Endothelial cell of umbilical vein (primary cell): ENCODE results near the gene PRKCZ. TPM values are rescaled to one million over a fixed set of nuclear protein-coding genes. Genes with fewer than 3 reads are reported as not detected.
A peak's percentile ranks its signal among the peaks of the same experiment; 100 is the strongest.

Source experiments
- BruUV-seq: library from RNA; stranded (reverse); fragments of 400-500 nt; replicated peaks from 2 replicates; lab custom pipeline; 2021; lab: Mats Ljungman, UMichigan
- CTCF ChIA-PET: fragments of 300-600, 350-600 bp; sonication (Branson Sonifier 250); formaldehyde crosslinking; loops from one replicate; lab custom pipeline; 2021; ENCODE audit warnings: antibody characterized with exemption, inconsistent platforms; lab: Charles Lee
- POLR2A ChIA-PET: fragments of 300-600, 350-600 bp; sonication (Branson Sonifier 250); formaldehyde crosslinking; loops from one replicate; lab custom pipeline; 2021; ENCODE audit warnings: antibody characterized with exemption, inconsistent platforms; lab: Charles Lee
- DNase-seq: peaks from one replicate; pipeline ENCODE4 v3.0.0-alpha.2; 2011; ENCODE audit warnings: low read depth, low spot score
- FAIRE-seq: peaks from 2 replicates; lab custom pipeline; 2011; peaks lifted over from hg19 to GRCh38; lab: Jason Lieb, UNC
- H2AFZ ChIP-seq: 2 replicates; pipeline ENCODE4 v1.6.0; 2012; ENCODE audit warnings: low read depth, low read length, control low read depth, inconsistent platforms
- H3K27ac ChIP-seq: 2 replicates; pipeline ENCODE4 v1.5.1; 2011; ENCODE audit warnings: low read depth, mild to moderate bottlenecking, control low read depth, low read length, moderate library complexity; ENCODE audit not compliant: insufficient read depth
- H3K27me3 ChIP-seq, 2 experiments: 2 replicates each; pipeline versions ENCODE4 v1.6.0 to v1.6.1; 2011; ENCODE audit warnings: low read length in 2 of 2, mixed read lengths in 1 of 2; ENCODE audit not compliant: control insufficient read depth in 2 of 2, insufficient read depth in 2 of 2
- H3K36me3 ChIP-seq, 2 experiments: 2 replicates in 1 of 2; 3 replicates in 1 of 2; pipeline ENCODE4 v1.5.1; 2011; ENCODE audit warnings: low read length in 2 of 2, mild to moderate bottlenecking in 1 of 2, moderate library complexity in 1 of 2; ENCODE audit not compliant: control insufficient read depth in 2 of 2, insufficient read depth in 2 of 2; ENCODE audit errors: extremely low read depth in 1 of 2
- H3K4me1 ChIP-seq: 3 replicates; pipeline ENCODE4 v1.5.1; 2011; ENCODE audit warnings: mild to moderate bottlenecking, low read length; ENCODE audit not compliant: control insufficient read depth, insufficient read depth; ENCODE audit errors: extremely low read depth
- H3K4me2 ChIP-seq: 2 replicates; pipeline ENCODE4 v1.6.1; 2011; ENCODE audit warnings: low read length, control low read depth, mixed read lengths; ENCODE audit not compliant: insufficient read depth
- H3K4me3 ChIP-seq, 3 experiments: fragments of 200-600 bp in 1 of 3; sonication (generic), shearing (Covaris generic) in 1 of 3; replicated peaks in 1 of 3; 2 replicates each; pipeline ENCODE4 v1.5.1; 2011 to 2016; ENCODE audit warnings: control low read depth in 3 of 3, low read length in 3 of 3, mild to moderate bottlenecking in 2 of 3, inconsistent platforms in 1 of 3, low read depth in 1 of 3, moderate library complexity in 1 of 3; ENCODE audit not compliant: insufficient read depth in 1 of 3
- H3K79me2 ChIP-seq: 2 replicates; pipeline ENCODE4 v1.6.0; 2012; ENCODE audit warnings: low read length, inconsistent platforms; ENCODE audit not compliant: control insufficient read depth, insufficient read depth
- H3K9ac ChIP-seq: replicated peaks from 2 replicates; pipeline ENCODE3; 2011; ENCODE audit warnings: low read length, control low read depth; ENCODE audit not compliant: insufficient read depth; ENCODE audit errors: extremely low read depth
- H3K9me1 ChIP-seq: replicated peaks from 3 replicates; pipeline ENCODE4 v1.6.0; 2011; ENCODE audit warnings: mild to moderate bottlenecking, low read length; ENCODE audit not compliant: control insufficient read depth, insufficient read depth; ENCODE audit errors: extremely low read depth
- H3K9me3 ChIP-seq: replicated peaks from 2 replicates; pipeline ENCODE4 v1.5.1; 2012; ENCODE audit warnings: low read length, inconsistent platforms; ENCODE audit not compliant: control insufficient read depth, insufficient read depth
- H4K20me1 ChIP-seq: replicated peaks from 2 replicates; pipeline ENCODE3; 2011; ENCODE audit warnings: mild to moderate bottlenecking, low read length; ENCODE audit not compliant: control insufficient read depth, insufficient read depth; ENCODE audit errors: extremely low read depth
- CTCF ChIP-seq, 2 donors: IDR thresholded peaks; 1 replicate in 1 of 2; 2 replicates in 1 of 2; pipeline ENCODE4 v1.5.1; 2011; ENCODE audit warnings: low read length in 2 of 2, mild to moderate bottlenecking in 2 of 2, moderate library complexity in 2 of 2, control low read depth in 1 of 2, inconsistent platforms in 1 of 2, low read depth in 1 of 2; ENCODE audit not compliant: insufficient read depth in 1 of 2; ENCODE audit errors: extremely low read depth in 1 of 2
- EZH2 ChIP-seq: IDR thresholded peaks from 2 replicates; pipeline ENCODE4 v1.6.1; 2012; ENCODE audit warnings: borderline replicate concordance, low read depth, mild to moderate bottlenecking, moderate library complexity, low read length, inconsistent platforms; ENCODE audit not compliant: severe bottlenecking
- FOS ChIP-seq: IDR thresholded peaks from 2 replicates; pipeline ENCODE4 v1.6.1; 2011; ENCODE audit warnings: mild to moderate bottlenecking, low read length, moderate library complexity, borderline replicate concordance; ENCODE audit not compliant: insufficient read depth
- GATA2 ChIP-seq: IDR thresholded peaks from 2 replicates; pipeline ENCODE4 v1.7.0; 2011; ENCODE audit warnings: low read depth, mild to moderate bottlenecking, moderate library complexity, mixed read lengths, low read length; ENCODE audit not compliant: insufficient read length, insufficient read depth
- POLR2A ChIP-seq: IDR thresholded peaks from 2 replicates; pipeline ENCODE4 v1.6.1; 2012; ENCODE audit warnings: low read depth, mild to moderate bottlenecking, control low read depth, low read length
- dilution Hi-C: fragments of 300-500 bp; cut with MboI; formaldehyde crosslinking; loops from one replicate; pipeline ENCODE4 v1.15.0; 2019; ENCODE audit warnings: low sequenced_read_pairs; ENCODE audit not compliant: extremely low pct_ligation_motif_present
- intact Hi-C: fragments of 100-400 bp; cut with micrococcal nuclease; formaldehyde crosslinking; loops from one replicate; pipeline ENCODE4 v1.10.0; 2022
- polyA plus RNA-seq, 4 experiments: library from polyadenylated mRNA; depleted of rRNA in 3 of 4; stranded (reverse) in 3 of 4; unstranded in 1 of 4; fragments of >200 nt; gene quantifications; 2 replicates each; pipeline versions ENCODE4 v1.2.1 to v1.2.3, GENCODE V29; 2011 to 2012; ENCODE audit warnings: missing spikeins in 1 of 4
- total RNA-seq: library from RNA; stranded (reverse); gene quantifications from 2 replicates; pipeline ENCODE4 v1.2.3, GENCODE V29; 2021

PRKCZ gene
- total and polyA plus RNA-seq, 2 donors (not counting 3 experiments of a cell fraction or from before 2014, with no cell fraction given) = 0.22 to 1.7 TPM

GRCh38 chr1:2019571-2020309, 30.5 kb upstream of the PRKCZ start:
- Histone ChIP-seq H3K4me3 (no peak overlapping the region), H2AFZ (no peak overlapping the region), H3K4me1 (no peaks in the 10 kb centered on the region), H4K20me1 (no peaks in the 10 kb centered on the region), H3K9me1 (no peaks in the 10 kb centered on the region), H3K27me3 (peaks cover 24 to 27% of the 10 kb centered on the region in 2 experiments), H3K79me2 (no peaks in the 10 kb centered on the region), H3K36me3 (no peaks in the 10 kb centered on the region), H3K9me3 (no peaks in the 10 kb centered on the region), H3K4me2 (no peak overlapping the region), H3K27ac (no peak overlapping the region), H3K9ac (no peak overlapping the region)
- no TSS peak for BruUV-seq
- DNase-seq = no peak
- intact Hi-C loops = no loop called here
- dilution Hi-C loops = no loop called here
- FAIRE-seq = no peak
- peak; percentile 83 for TF ChIP-seq EZH2
- TF ChIP-seq POLR2A = no peak
- no peak for TF ChIP-seq CTCF (IDR thresholded peaks at IDR 0.05; ENCODE audit: extremely low read depth in 1 of 2, insufficient read depth in 1 of 2, low read depth in 1 of 2, low read length in 2 of 2)
- TF ChIP-seq FOS = no peak
- TF ChIP-seq GATA2 = no peak
- ChIA-PET CTCF (interaction anchor here (0.9 to 2.4 kb wide), 2 partner anchors 25 to 155 kb away, joined by 3 to 9 read pairs; no protein-coding TSS in a partner anchor), POLR2A (no interaction called here)
